Activated gamma-delta T cell treated with Interleukin-2 at 50 U/mL for 16 hours (primary cell): ENCODE results near the gene TSPY8.
"Not testable (repeated sequence)": the region's sequence is repeated elsewhere in the genome, so short reads cannot be mapped to it uniquely, and the experiment has no call there.

Source experiments
- DNase-seq: peaks from one replicate; pipeline ENCODE4 v3.0.0-alpha.2; 2020

Gene TSPY8

DNA sequence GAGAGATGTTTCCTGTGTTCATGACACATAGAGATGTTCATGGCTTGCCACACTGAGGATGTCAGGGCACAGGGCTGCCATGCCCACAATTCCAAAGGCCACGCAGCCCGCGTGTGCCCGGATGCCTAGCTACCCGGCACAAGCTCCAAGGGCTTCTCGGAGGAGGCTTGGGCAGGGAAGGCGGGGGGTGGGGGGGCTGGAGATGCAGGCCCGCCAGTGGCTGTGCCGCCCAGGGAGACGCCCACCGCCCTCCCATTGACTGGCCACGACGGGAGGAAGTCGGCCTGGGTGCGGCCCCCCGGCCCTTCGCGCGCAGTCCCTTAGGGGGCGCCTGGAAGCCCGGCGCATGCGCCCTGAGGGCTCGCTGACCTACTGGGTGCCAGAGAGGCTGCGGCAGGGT is at the start of gene TSPY8:
TSPY8 (plus strand) TSS at position 301 of the 400 bp plus-strand sequence; CDS start at position 347, 46 bp downstream.
- not testable (repeated sequence) for DNase-seq

DNA sequence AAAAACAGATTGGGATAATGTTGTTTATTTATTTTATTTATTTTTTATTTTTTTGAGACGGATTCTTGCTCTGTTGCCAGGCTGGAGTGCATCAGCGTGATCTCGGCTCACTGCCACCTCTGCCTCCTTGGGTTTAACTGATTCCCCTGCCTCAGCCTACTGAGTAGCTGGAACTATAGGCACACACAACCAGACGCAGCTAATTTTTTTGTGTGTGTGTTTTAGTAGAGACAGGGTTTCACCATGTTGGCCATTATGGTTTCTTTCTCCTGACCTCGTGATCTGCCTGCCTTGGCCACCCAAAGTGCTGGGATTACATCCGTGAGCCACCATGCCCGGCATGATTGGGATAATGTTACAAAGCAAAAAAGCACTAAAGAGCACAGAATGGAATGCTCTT is 36.6 kb upstream of the TSPY8 start:
- no peak for DNase-seq

- DNase-seq, result not testable (repeated sequence)
Measured at GRCh38 chrY:9337164-9337563, 20.4 kb upstream of the TSPY8 start, which contains the start of gene TSPY4. TSS of gene TSPY4 (plus strand) at chrY:9337464. CDS start at chrY:9337510, 46 bp downstream.

DNA sequence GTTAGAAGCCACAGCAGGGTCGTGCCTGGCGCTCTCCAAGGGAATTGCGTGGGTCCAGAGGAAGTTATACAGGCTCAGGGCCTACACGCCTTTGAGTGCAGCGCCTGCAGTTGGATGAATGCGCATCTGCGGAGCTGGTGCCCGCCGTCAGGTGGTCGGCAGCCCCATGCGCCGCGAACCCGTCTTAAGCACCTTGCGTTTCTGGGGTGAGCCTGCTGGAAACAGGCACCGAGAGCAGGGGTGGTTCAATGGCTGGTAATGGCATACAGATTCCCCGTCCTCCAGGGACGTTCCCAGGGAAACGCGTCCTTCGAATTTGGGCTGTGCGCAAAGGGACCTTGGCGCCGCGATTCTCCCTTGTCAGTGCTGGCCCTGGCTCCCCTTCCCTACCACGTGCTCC is 38.9 kb downstream of the TSPY8 start:
- DNase-seq, result not testable (repeated sequence)

DNA sequence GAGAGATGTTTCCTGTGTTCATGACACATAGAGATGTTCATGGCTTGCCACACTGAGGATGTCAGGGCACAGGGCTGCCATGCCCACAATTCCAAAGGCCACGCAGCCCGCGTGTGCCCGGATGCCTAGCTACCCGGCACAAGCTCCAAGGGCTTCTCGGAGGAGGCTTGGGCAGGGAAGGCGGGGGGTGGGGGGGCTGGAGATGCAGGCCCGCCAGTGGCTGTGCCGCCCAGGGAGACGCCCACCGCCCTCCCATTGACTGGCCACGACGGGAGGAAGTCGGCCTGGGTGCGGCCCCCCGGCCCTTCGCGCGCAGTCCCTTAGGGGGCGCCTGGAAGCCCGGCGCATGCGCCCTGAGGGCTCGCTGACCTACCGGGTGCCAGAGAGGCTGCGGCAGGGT is 40.5 kb downstream of the TSPY8 start, which contains the start of gene TSPY3:
TSPY3 (plus strand) TSS at position 301 of the 400 bp plus-strand sequence; CDS start at position 347, 46 bp downstream.
- DNase-seq, result not testable (repeated sequence)
